DND-41 (cell line): Measurements from ENCODE around the gene C1orf141.

Experiments
- EZH2 ChIP-seq: IDR thresholded peaks from 3 replicates; pipeline ENCODE4 v1.6.1; 2012; ENCODE audit warnings: borderline replicate concordance, low read depth, mild to moderate bottlenecking, moderate library complexity, low read length, inconsistent platforms; ENCODE audit not compliant: severe bottlenecking
- TF ChIP-seq, protein P1 (sequence below): IDR thresholded peaks from 2 replicates; pipeline ENCODE4 v1.5.1; 2012; ENCODE audit warnings: borderline replicate concordance, low read length, moderate library complexity, mild to moderate bottlenecking; ENCODE audit not compliant: poor library complexity, severe bottlenecking; ENCODE audit errors: extremely low read depth

DNA sequence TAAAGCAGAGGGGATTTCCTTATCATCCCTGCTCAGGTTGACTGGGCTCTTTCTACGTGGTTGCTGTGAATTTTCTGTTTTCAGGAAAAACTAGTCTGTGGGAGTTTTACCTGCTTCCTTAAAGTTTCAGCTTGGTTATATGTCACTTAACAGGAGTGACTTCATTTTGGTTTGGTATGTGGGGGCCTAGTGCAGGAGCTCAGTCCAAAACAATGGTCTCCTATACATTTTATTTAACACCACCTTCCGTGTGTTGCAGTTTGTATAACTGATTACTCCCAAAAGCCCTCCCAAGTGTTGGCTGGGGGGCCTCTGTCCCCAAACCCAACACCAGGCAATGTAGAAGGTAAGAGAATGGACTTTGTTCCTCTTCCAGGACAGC lies 36.8 kb upstream of the C1orf141 start:
- TF ChIP-seq, protein P1, sequence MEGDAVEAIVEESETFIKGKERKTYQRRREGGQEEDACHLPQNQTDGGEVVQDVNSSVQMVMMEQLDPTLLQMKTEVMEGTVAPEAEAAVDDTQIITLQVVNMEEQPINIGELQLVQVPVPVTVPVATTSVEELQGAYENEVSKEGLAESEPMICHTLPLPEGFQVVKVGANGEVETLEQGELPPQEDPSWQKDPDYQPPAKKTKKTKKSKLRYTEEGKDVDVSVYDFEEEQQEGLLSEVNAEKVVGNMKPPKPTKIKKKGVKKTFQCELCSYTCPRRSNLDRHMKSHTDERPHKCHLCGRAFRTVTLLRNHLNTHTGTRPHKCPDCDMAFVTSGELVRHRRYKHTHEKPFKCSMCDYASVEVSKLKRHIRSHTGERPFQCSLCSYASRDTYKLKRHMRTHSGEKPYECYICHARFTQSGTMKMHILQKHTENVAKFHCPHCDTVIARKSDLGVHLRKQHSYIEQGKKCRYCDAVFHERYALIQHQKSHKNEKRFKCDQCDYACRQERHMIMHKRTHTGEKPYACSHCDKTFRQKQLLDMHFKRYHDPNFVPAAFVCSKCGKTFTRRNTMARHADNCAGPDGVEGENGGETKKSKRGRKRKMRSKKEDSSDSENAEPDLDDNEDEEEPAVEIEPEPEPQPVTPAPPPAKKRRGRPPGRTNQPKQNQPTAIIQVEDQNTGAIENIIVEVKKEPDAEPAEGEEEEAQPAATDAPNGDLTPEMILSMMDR = no peak
- TF ChIP-seq EZH2 = no peak
